ENCODE results near the gene PADI3. TPM values are rescaled to one million over a fixed set of nuclear protein-coding genes. Genes with fewer than 3 reads are reported as not detected.

The PADI3 gene
- total and polyA plus RNA-seq, 2 donors (not counting 1 experiment from before 2014, with no cell fraction given) = not detected

- Histone ChIP-seq H3K9me3 (ENCODE audit: control insufficient read depth, insufficient read depth, low read depth, low read length) (no peaks in the 10 kb centered on the region), H3K27me3 (ENCODE audit: control insufficient read depth, insufficient read depth, low read length) (peaks cover 6% of the 10 kb centered on the region), H3K36me3 (ENCODE audit: control insufficient read depth, insufficient read depth, low read length) (no peaks in the 10 kb centered on the region), H3K9ac (ENCODE audit: insufficient read depth, low read length) (no peak overlapping the region), H3K4me1 (ENCODE audit: control insufficient read depth, extremely low read depth, insufficient read depth, low read length) (no peaks in the 10 kb centered on the region), H3K4me2 (ENCODE audit: extremely low read depth, insufficient read depth, low read length) (no peak overlapping the region), H3K79me2 (ENCODE audit: control insufficient read depth, insufficient read depth, low read length) (no peaks in the 10 kb centered on the region), H3K27ac (ENCODE audit: insufficient read depth, low read length) (no peak overlapping the region), H4K20me1 (ENCODE audit: control insufficient read depth, extremely low read depth, insufficient read depth, low read length) (no peaks in the 10 kb centered on the region), H2AFZ (ENCODE audit: low read length) (no peak overlapping the region), H3K4me3 (replicated peaks in 1 of 4; ENCODE audit: control extremely low read depth in 1 of 4, insufficient read depth in 1 of 4, low read depth in 3 of 4, low read length in 4 of 4) (no peak overlapping the region)
- DNase-seq (ENCODE audit: low read depth in 2 of 2) = peak; percentile 42 to 66
- TF ChIP-seq EZH2 (IDR thresholded peaks at IDR 0.05; ENCODE audit: low read length, missing control alignments) = no peak
- TF ChIP-seq, protein P1, sequence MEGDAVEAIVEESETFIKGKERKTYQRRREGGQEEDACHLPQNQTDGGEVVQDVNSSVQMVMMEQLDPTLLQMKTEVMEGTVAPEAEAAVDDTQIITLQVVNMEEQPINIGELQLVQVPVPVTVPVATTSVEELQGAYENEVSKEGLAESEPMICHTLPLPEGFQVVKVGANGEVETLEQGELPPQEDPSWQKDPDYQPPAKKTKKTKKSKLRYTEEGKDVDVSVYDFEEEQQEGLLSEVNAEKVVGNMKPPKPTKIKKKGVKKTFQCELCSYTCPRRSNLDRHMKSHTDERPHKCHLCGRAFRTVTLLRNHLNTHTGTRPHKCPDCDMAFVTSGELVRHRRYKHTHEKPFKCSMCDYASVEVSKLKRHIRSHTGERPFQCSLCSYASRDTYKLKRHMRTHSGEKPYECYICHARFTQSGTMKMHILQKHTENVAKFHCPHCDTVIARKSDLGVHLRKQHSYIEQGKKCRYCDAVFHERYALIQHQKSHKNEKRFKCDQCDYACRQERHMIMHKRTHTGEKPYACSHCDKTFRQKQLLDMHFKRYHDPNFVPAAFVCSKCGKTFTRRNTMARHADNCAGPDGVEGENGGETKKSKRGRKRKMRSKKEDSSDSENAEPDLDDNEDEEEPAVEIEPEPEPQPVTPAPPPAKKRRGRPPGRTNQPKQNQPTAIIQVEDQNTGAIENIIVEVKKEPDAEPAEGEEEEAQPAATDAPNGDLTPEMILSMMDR (conservative IDR thresholded peaks at IDR 0.05 in 1 of 2, IDR thresholded peaks at IDR 0.05 in 1 of 2; ENCODE audit: low read depth in 1 of 2, low read length in 2 of 2) = no peak
These were observed 10.5 kb downstream of the PADI3 start for GRCh38 chr1:17259233-17259873.

DNA sequence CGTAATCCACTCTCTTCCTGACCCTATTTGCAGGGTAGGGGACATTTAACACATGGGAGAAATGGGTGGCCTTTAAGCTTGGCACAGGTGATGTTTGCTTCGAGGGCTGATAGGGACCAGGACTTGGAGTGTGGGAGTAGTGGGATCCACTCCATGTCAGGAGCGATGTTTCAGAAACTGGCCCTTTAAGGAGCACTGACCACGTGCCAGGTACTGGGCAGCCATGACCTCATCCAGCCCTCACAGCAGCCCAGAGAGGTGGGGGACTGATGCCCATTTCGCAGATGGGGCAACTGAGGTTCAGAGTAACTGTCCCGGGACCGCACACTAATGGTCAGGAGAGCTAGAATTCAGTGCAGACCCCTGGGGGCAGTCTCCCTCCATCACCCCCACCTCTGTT lies 11.4 kb downstream of the PADI3 start:
- DNase-seq (ENCODE audit: low read depth in 2 of 2) = no peak
- no peaks in the 10 kb centered on the region for H4K20me1 ChIP-seq (ENCODE audit: control insufficient read depth, extremely low read depth, insufficient read depth, low read length)

GRCh38 chr1:17260738-17261137 lies 11.8 kb downstream of the PADI3 start:
- no peak overlapping the region for H3K9ac ChIP-seq (ENCODE audit: insufficient read depth, low read length)
- H3K4me3 ChIP-seq (replicated peaks in 1 of 4; ENCODE audit: control extremely low read depth in 1 of 4, insufficient read depth in 1 of 4, low read depth in 3 of 4, low read length in 4 of 4) = no peak overlapping the region
- H3K36me3 ChIP-seq (ENCODE audit: control insufficient read depth, insufficient read depth, low read length) = no peaks in the 10 kb centered on the region
- H3K9me3 ChIP-seq (ENCODE audit: control insufficient read depth, insufficient read depth, low read depth, low read length) = no peaks in the 10 kb centered on the region
- H3K27me3 ChIP-seq (ENCODE audit: control insufficient read depth, insufficient read depth, low read length) = peaks cover 6% of the 10 kb centered on the region
- no peaks in the 10 kb centered on the region for H3K4me1 ChIP-seq (ENCODE audit: control insufficient read depth, extremely low read depth, insufficient read depth, low read length)
- H3K4me2 ChIP-seq (ENCODE audit: extremely low read depth, insufficient read depth, low read length) = no peak overlapping the region
- no peaks in the 10 kb centered on the region for H4K20me1 ChIP-seq (ENCODE audit: control insufficient read depth, extremely low read depth, insufficient read depth, low read length)
- TF ChIP-seq EZH2 (IDR thresholded peaks at IDR 0.05; ENCODE audit: low read length, missing control alignments) = no peak
- TF ChIP-seq, protein P1 (conservative IDR thresholded peaks at IDR 0.05 in 1 of 2, IDR thresholded peaks at IDR 0.05 in 1 of 2; ENCODE audit: low read depth in 1 of 2, low read length in 2 of 2) = no peak
- no peak overlapping the region for H2AFZ ChIP-seq (ENCODE audit: low read length)
- H3K79me2 ChIP-seq (ENCODE audit: control insufficient read depth, insufficient read depth, low read length) = no peaks in the 10 kb centered on the region
- H3K27ac ChIP-seq (ENCODE audit: insufficient read depth, low read length) = no peak overlapping the region
- no peak for DNase-seq (ENCODE audit: low read depth in 2 of 2)

More for the DNA sequence above, 11.4 kb downstream of the PADI3 start:
- TF ChIP-seq EZH2 (IDR thresholded peaks at IDR 0.05; ENCODE audit: low read length, missing control alignments) = no peak
- TF ChIP-seq, protein P1 (conservative IDR thresholded peaks at IDR 0.05 in 1 of 2, IDR thresholded peaks at IDR 0.05 in 1 of 2; ENCODE audit: low read depth in 1 of 2, low read length in 2 of 2) = no peak
- no peak overlapping the region for H3K4me3 ChIP-seq (replicated peaks in 1 of 4; ENCODE audit: control extremely low read depth in 1 of 4, insufficient read depth in 1 of 4, low read depth in 3 of 4, low read length in 4 of 4)
- H3K79me2 ChIP-seq (ENCODE audit: control insufficient read depth, insufficient read depth, low read length) = no peaks in the 10 kb centered on the region
- H3K4me2 ChIP-seq (ENCODE audit: extremely low read depth, insufficient read depth, low read length) = no peak overlapping the region
- H3K27ac ChIP-seq (ENCODE audit: insufficient read depth, low read length) = no peak overlapping the region
- no peak overlapping the region for H3K9ac ChIP-seq (ENCODE audit: insufficient read depth, low read length)
- no peaks in the 10 kb centered on the region for H3K9me3 ChIP-seq (ENCODE audit: control insufficient read depth, insufficient read depth, low read depth, low read length)
- no peaks in the 10 kb centered on the region for H3K4me1 ChIP-seq (ENCODE audit: control insufficient read depth, extremely low read depth, insufficient read depth, low read length)
- no peaks in the 10 kb centered on the region for H3K36me3 ChIP-seq (ENCODE audit: control insufficient read depth, insufficient read depth, low read length)
- peaks cover 6% of the 10 kb centered on the region for H3K27me3 ChIP-seq (ENCODE audit: control insufficient read depth, insufficient read depth, low read length)
- no peak overlapping the region for H2AFZ ChIP-seq (ENCODE audit: low read length)
